GM18508 (cell line): ENCODE data around the gene ANAPC16.

Source experiments
- ATAC-seq: cut with Tn5 transposase; IDR thresholded peaks from one replicate; pipeline ENCODE4 v1.9.1; 2021; ENCODE audit warnings: moderate number of reproducible peaks; ENCODE audit not compliant: insufficient read depth, unreplicated experiment

ANAPC16 gene

GRCh38 chr10:72215611-72216549 is at the start of gene ANAPC16, which contains the start of gene ASCC1:
Gene ANAPC16 (plus strand): TSS chr10:72216012. CDS start chr10:72223915, 7,903 bp downstream.
Gene ASCC1 (minus strand): TSS chr10:72216276. CDS start chr10:72213298, 2,978 bp downstream.
- peak; percentile 36 for ATAC-seq

GRCh38 chr10:72167118-72167517 is 48.7 kb upstream of the ANAPC16 start:
- no peak for ATAC-seq

- no peak for ATAC-seq
Measured at GRCh38 chr10:72170263-72170662, 45.5 kb upstream of the ANAPC16 start.

- ATAC-seq: no peak
Measured at GRCh38 chr10:72170733-72171132, 45.1 kb upstream of the ANAPC16 start.

GRCh38 chr10:72171175-72171630 is 44.6 kb upstream of the ANAPC16 start:
- no peak for ATAC-seq

GRCh38 chr10:72173262-72173618 is 42.6 kb upstream of the ANAPC16 start:
- ATAC-seq: no peak

GRCh38 chr10:72173619-72174296 is 42.1 kb upstream of the ANAPC16 start:
- ATAC-seq: no peak

GRCh38 chr10:72174297-72174662 is 41.5 kb upstream of the ANAPC16 start:
- ATAC-seq: no peak

GRCh38 chr10:72175149-72175548 is 40.7 kb upstream of the ANAPC16 start:
- no peak for ATAC-seq

- no peak for ATAC-seq
Measured at GRCh38 chr10:72176701-72177100, 39.1 kb upstream of the ANAPC16 start.

GRCh38 chr10:72177454-72177853 is 38.4 kb upstream of the ANAPC16 start:
- no peak for ATAC-seq

GRCh38 chr10:72184156-72184555 is 31.7 kb upstream of the ANAPC16 start:
- no peak for ATAC-seq

GRCh38 chr10:72186258-72186981 is 29.4 kb upstream of the ANAPC16 start:
- ATAC-seq: no peak

GRCh38 chr10:72186982-72187330 is 28.9 kb upstream of the ANAPC16 start:
- no peak for ATAC-seq

- no peak for ATAC-seq
Measured at GRCh38 chr10:72194949-72195348, 20.9 kb upstream of the ANAPC16 start.

GRCh38 chr10:72200883-72201282 is 14.9 kb upstream of the ANAPC16 start:
- ATAC-seq: no peak

GRCh38 chr10:72201293-72201692 is 14.5 kb upstream of the ANAPC16 start:
- ATAC-seq: no peak

GRCh38 chr10:72204296-72204695 is 11.5 kb upstream of the ANAPC16 start:
- ATAC-seq: no peak

GRCh38 chr10:72204724-72205123 is 11.1 kb upstream of the ANAPC16 start:
- ATAC-seq: no peak

GRCh38 chr10:72206511-72207229 is 9.1 kb upstream of the ANAPC16 start:
- no peak for ATAC-seq
